Measurements from ENCODE around the gene ARID4A. TPM values are rescaled to one million over a fixed set of nuclear protein-coding genes. Genes with fewer than 3 reads are reported as not detected.

Gene ARID4A
- total RNA-seq, 4 donors from 2014 or later: 12.6 to 33.7 (median 18.5) TPM

GRCh38 chr14:58292187-58292586 lies 6.2 kb upstream of the ARID4A start:
- TF ChIP-seq CTCF (IDR thresholded peaks at IDR 0.05): no peak
- ATAC-seq (ENCODE audit: low FRiP score) (no peak), DNase-seq (ENCODE audit: low spot score) (no peak)

- no peak for TF ChIP-seq CTCF (IDR thresholded peaks at IDR 0.05)
- ATAC-seq (ENCODE audit: low FRiP score): no peak
- no peak for DNase-seq (ENCODE audit: low spot score)
These were observed 4.2 kb upstream of the ARID4A start for GRCh38 chr14:58294201-58294600.

GRCh38 chr14:58296726-58297125 lies 1.6 kb upstream of the ARID4A start:
- ATAC-seq (ENCODE audit: low FRiP score) (no peak), DNase-seq (ENCODE audit: low spot score) (no peak)
- no peak for TF ChIP-seq CTCF (IDR thresholded peaks at IDR 0.05)

- no peak for TF ChIP-seq CTCF (IDR thresholded peaks at IDR 0.05)
- DNase-seq (ENCODE audit: low spot score): no peak
- no peak for ATAC-seq (ENCODE audit: low FRiP score)
These were observed 968 bp upstream of the ARID4A start for GRCh38 chr14:58297412-58297761.

- no peak for TF ChIP-seq CTCF (IDR thresholded peaks at IDR 0.05)
- peak; percentile 80 for DNase-seq (ENCODE audit: low spot score)
- peak; percentile 98 for ATAC-seq (ENCODE audit: low FRiP score)
These were observed 436 bp upstream of the ARID4A start for GRCh38 chr14:58297762-58298476.

GRCh38 chr14:58299401-58300330 lies 1.3 kb downstream of the ARID4A start:
- no peak for DNase-seq (ENCODE audit: low spot score)
- ATAC-seq (ENCODE audit: low FRiP score): no peak
- TF ChIP-seq CTCF (IDR thresholded peaks at IDR 0.05): no peak

All from omental fat pad (tissue), 4 donors.